Spleen (tissue), 7 donors: ENCODE data around the gene ERGIC1.

ENCODE experiments used
- CTCF ChIP-seq, 11 experiments: fragments of 200-600 bp in 7 of 11; fragments of 450-650 bp in 4 of 11; sonication (generic) in 4 of 11; IDR thresholded peaks in 8 of 11; conservative IDR thresholded peaks in 3 of 11; 1 replicate in 7 of 11; 2 replicates in 4 of 11; pipeline versions ENCODE4 v1.4.0 to v1.8.0; 2016 to 2021; ENCODE audit warnings: antibody characterized with exemption in 11 of 11, inconsistent platforms in 4 of 11, mild to moderate bottlenecking in 1 of 11
- POLR2A ChIP-seq, 3 donors: fragments of 450-650 bp; IDR thresholded peaks; one replicate each; pipeline ENCODE4 v1.5.1; 2017; ENCODE audit warnings: antibody characterized with exemption in 3 of 3, mild to moderate bottlenecking in 1 of 3
- POLR2AphosphoS5 ChIP-seq, 3 donors: sonication (generic); formaldehyde crosslinking; IDR thresholded peaks; one replicate each; pipeline ENCODE4 v1.5.1; 2017; ENCODE audit warnings: antibody characterized with exemption in 3 of 3
- donor health status: DM: no; HTN: no; CAD: no; lungs with moderate emphysema.
- donor health status: DM: no; HTN: no; CAD: no.
- donor health status: DM: no; HTN: no; CAD: no.

- TF ChIP-seq CTCF (IDR thresholded peaks at IDR 0.05 in 8 of 11, conservative IDR thresholded peaks at IDR 0.05 in 3 of 11) (no peak), POLR2AphosphoS5 (IDR thresholded peaks at IDR 0.05) (no peak), POLR2A (IDR thresholded peaks at IDR 0.05) (no peak)
Observed at GRCh38 chr5:172899436-172899835, 65.4 kb downstream of the ERGIC1 start.
